Neutrophil (primary cell): ENCODE results near the gene SKA1.

Source experiments
- H3K27ac ChIP-seq: fragments of 200-600 bp; sonication (generic); 2 replicates; pipeline ENCODE4 v1.5.1; 2016; ENCODE audit warnings: mild to moderate bottlenecking, moderate library complexity
- H3K27me3 ChIP-seq: fragments of 200-600 bp; sonication (generic); 2 replicates; pipeline ENCODE4 v1.6.0; 2016; ENCODE audit warnings: mild to moderate bottlenecking
- H3K36me3 ChIP-seq: fragments of 200-600 bp; sonication (generic); 2 replicates; pipeline ENCODE4 v1.5.1; 2017
- H3K4me1 ChIP-seq, 2 experiments: fragments of 200-600 bp in 1 of 2; sonication (generic) in 1 of 2; 1 replicate in 1 of 2; 2 replicates in 1 of 2; pipeline versions ENCODE4 v1.5.1 to v1.6.1; 2013 to 2016; ENCODE audit warnings: low read depth in 1 of 2, low read length in 1 of 2, mild to moderate bottlenecking in 1 of 2, moderate library complexity in 1 of 2; ENCODE audit not compliant: control insufficient read depth in 1 of 2, insufficient read depth in 1 of 2
- H3K4me3 ChIP-seq, 2 experiments: fragments of 200-600 bp in 1 of 2; sonication (generic) in 1 of 2; 1 replicate in 1 of 2; 2 replicates in 1 of 2; pipeline ENCODE4 v1.5.1; 2013 to 2016; ENCODE audit warnings: low read depth in 1 of 2, low read length in 1 of 2, mild to moderate bottlenecking in 1 of 2, moderate library complexity in 1 of 2
- H3K9me3 ChIP-seq: fragments of 200-600 bp; sonication (generic); 2 replicates; pipeline ENCODE4 v1.5.1; 2016
- TF ChIP-seq, protein P1 (sequence below): fragments of 200-600 bp; sonication (generic); IDR thresholded peaks from 2 replicates; pipeline ENCODE4 v1.5.1; 2016; ENCODE audit warnings: antibody characterized with exemption

The SKA1 gene

GRCh38 chr18:50338122-50338521 lies 36.7 kb upstream of the SKA1 start:
- Histone ChIP-seq H3K9me3 (no peaks in the 10 kb centered on the region), H3K27me3 (no peaks in the 10 kb centered on the region), H3K27ac (no peak overlapping the region), H3K36me3 (no peaks in the 10 kb centered on the region), H3K4me3 (no peak overlapping the region), H3K4me1 (no peaks in the 10 kb centered on the region)
- TF ChIP-seq, protein P1, sequence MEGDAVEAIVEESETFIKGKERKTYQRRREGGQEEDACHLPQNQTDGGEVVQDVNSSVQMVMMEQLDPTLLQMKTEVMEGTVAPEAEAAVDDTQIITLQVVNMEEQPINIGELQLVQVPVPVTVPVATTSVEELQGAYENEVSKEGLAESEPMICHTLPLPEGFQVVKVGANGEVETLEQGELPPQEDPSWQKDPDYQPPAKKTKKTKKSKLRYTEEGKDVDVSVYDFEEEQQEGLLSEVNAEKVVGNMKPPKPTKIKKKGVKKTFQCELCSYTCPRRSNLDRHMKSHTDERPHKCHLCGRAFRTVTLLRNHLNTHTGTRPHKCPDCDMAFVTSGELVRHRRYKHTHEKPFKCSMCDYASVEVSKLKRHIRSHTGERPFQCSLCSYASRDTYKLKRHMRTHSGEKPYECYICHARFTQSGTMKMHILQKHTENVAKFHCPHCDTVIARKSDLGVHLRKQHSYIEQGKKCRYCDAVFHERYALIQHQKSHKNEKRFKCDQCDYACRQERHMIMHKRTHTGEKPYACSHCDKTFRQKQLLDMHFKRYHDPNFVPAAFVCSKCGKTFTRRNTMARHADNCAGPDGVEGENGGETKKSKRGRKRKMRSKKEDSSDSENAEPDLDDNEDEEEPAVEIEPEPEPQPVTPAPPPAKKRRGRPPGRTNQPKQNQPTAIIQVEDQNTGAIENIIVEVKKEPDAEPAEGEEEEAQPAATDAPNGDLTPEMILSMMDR, result no peak

DNA sequence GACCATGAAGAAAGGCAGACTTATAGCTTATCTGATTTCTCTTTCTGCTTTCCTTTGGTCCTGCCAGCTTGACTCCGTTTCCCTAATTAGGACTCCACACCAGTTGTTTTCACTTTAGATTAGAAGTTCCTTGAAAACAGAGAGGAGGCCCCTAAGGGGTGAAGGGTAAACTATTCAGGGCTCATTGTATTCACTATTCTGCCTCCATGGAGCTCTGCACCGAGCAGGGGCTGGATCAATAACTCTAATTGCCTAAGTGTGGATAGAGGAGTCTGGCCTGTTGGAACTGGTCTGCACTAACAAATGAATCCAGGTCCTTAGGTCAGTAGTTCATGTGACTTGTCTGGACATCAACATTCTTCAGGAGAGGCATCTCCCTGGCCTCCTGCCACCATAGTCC lies 36.1 kb upstream of the SKA1 start:
- TF ChIP-seq, protein P1, result no peak
- H3K27ac ChIP-seq, result no peak overlapping the region
- no peaks in the 10 kb centered on the region for H3K36me3 ChIP-seq
- H3K4me3 ChIP-seq, result no peak overlapping the region
- no peaks in the 10 kb centered on the region for H3K27me3 ChIP-seq
- H3K4me1 ChIP-seq, result no peaks in the 10 kb centered on the region
- no peaks in the 10 kb centered on the region for H3K9me3 ChIP-seq

DNA sequence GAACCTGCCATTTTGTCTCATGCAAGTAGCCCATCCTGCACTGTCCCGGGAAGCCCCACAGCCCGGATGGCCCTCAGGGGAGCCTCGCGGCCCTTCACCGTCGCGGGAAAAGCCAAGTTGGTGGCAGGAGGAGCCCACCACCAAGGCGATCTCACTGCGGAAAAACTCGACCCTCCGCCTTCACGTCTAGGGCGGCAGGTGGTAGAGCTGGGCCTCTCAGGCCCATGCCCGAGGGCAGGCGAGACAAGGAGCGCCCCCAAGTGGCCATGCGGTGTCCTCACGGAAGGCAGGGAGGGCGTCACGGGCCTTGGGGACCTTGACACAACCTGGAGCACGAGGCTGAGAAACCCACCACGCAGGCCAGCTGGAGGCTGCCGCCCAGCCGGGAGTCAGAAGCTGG lies 34.8 kb upstream of the SKA1 start:
- Histone ChIP-seq H3K27ac (no peak overlapping the region), H3K4me1 (no peaks in the 10 kb centered on the region), H3K36me3 (no peaks in the 10 kb centered on the region), H3K9me3 (no peaks in the 10 kb centered on the region), H3K27me3 (no peaks in the 10 kb centered on the region), H3K4me3 (no peak overlapping the region)
- TF ChIP-seq, protein P1, result no peak

DNA sequence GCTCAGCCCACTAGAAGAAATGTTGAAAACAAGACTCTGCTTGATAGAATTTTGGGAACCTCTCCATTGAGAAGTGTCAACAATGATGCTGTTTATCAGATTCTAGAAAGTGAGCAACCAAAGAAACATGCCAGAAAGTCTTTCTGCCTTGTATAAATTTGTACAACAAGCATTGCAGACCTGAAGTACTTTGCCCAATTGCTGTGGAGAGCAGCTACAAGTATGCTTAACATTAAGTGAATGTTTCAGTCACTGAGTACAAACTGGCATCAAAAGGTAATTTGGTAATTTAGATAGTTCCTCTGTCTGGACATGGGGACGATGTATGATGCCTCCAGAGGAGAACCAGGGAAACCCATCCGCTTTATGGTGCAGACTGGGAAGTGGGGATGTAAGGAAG lies 33.4 kb upstream of the SKA1 start:
- no peak overlapping the region for H3K4me3 ChIP-seq
- no peaks in the 10 kb centered on the region for H3K9me3 ChIP-seq
- H3K27me3 ChIP-seq, result no peaks in the 10 kb centered on the region
- H3K27ac ChIP-seq, result no peak overlapping the region
- H3K4me1 ChIP-seq, result no peaks in the 10 kb centered on the region
- H3K36me3 ChIP-seq, result no peaks in the 10 kb centered on the region
- TF ChIP-seq, protein P1, result no peak

- TF ChIP-seq, protein P1, result no peak
- no peaks in the 10 kb centered on the region for H3K9me3 ChIP-seq
- H3K4me1 ChIP-seq, result no peaks in the 10 kb centered on the region
- H3K36me3 ChIP-seq, result no peaks in the 10 kb centered on the region
- no peak overlapping the region for H3K27ac ChIP-seq
- H3K4me3 ChIP-seq, result no peak overlapping the region
- peaks cover 14% of the 10 kb centered on the region for H3K27me3 ChIP-seq
Measured at GRCh38 chr18:50350699-50351098, 24.1 kb upstream of the SKA1 start.
